HEK293 (cell line): ENCODE results near the gene COX5A.

Experiments
- BCL11A ChIP-seq: fragments of 450-650 bp; formaldehyde crosslinking; IDR thresholded peaks from 2 replicates; pipeline ENCODE4 v1.5.1; 2016; ENCODE audit warnings: low read depth, missing biosample characterization, missing genetic modification characterization
- GLI4 ChIP-seq: fragments of 450-650 bp; formaldehyde crosslinking; IDR thresholded peaks from 2 replicates; pipeline ENCODE4 v1.5.1; 2016; ENCODE audit warnings: missing biosample characterization, missing genetic modification characterization
- HOXA7 ChIP-seq: sonication (generic); formaldehyde crosslinking; IDR thresholded peaks from 2 replicates; pipeline ENCODE4 v1.8.1; 2022; ENCODE audit warnings: missing genetic modification reagents, borderline replicate concordance
- WT1 ChIP-seq: fragments of 450-650 bp; formaldehyde crosslinking; IDR thresholded peaks from 2 replicates; pipeline ENCODE4 v1.5.1; 2016; ENCODE audit warnings: missing biosample characterization, missing genetic modification characterization
- ZBTB1 ChIP-seq: fragments of 450-650 bp; formaldehyde crosslinking; IDR thresholded peaks from 2 replicates; pipeline ENCODE4 v1.5.1; 2016; ENCODE audit warnings: missing biosample characterization, missing genetic modification characterization
- ZBTB48 ChIP-seq: fragments of 450-650 bp; formaldehyde crosslinking; IDR thresholded peaks from 2 replicates; pipeline ENCODE4 v1.5.1; 2016; ENCODE audit warnings: missing biosample characterization, missing genetic modification characterization
- ZIC2 ChIP-seq: fragments of 450-650 bp; formaldehyde crosslinking; IDR thresholded peaks from 2 replicates; pipeline ENCODE4 v1.5.1; 2016; ENCODE audit warnings: missing biosample characterization, missing genetic modification characterization
- ZNF155 ChIP-seq: fragments of 450-650 bp; formaldehyde crosslinking; IDR thresholded peaks from 2 replicates; pipeline ENCODE4 v1.5.1; 2016; ENCODE audit warnings: missing biosample characterization, missing genetic modification characterization
- ZNF175 ChIP-seq: fragments of 450-650 bp; formaldehyde crosslinking; IDR thresholded peaks from 2 replicates; pipeline ENCODE4 v1.5.1; 2016; ENCODE audit warnings: missing biosample characterization, missing genetic modification characterization
- ZNF19 ChIP-seq: fragments of 450-650 bp; formaldehyde crosslinking; IDR thresholded peaks from 2 replicates; pipeline ENCODE4; 2016; ENCODE audit warnings: missing biosample characterization, missing genetic modification characterization, low read depth
- ZNF223 ChIP-seq: fragments of 450-650 bp; formaldehyde crosslinking; IDR thresholded peaks from 2 replicates; pipeline ENCODE4 v1.5.1; 2016; ENCODE audit warnings: missing biosample characterization, missing genetic modification characterization
- ZNF302 ChIP-seq: fragments of 450-650 bp; formaldehyde crosslinking; IDR thresholded peaks from 2 replicates; pipeline ENCODE4 v1.5.1; 2016; ENCODE audit warnings: missing biosample characterization, missing genetic modification characterization, low read depth
- ZNF354C ChIP-seq: fragments of 450-650 bp; formaldehyde crosslinking; IDR thresholded peaks from 2 replicates; pipeline ENCODE4 v1.5.1; 2016; ENCODE audit warnings: missing biosample characterization, missing genetic modification characterization, low read depth, borderline replicate concordance
- ZNF473 ChIP-seq: fragments of 450-650 bp; formaldehyde crosslinking; IDR thresholded peaks from 2 replicates; pipeline ENCODE4 v1.5.1; 2017; ENCODE audit warnings: missing biosample characterization, missing genetic modification characterization
- ZNF514 ChIP-seq: fragments of 450-650 bp; formaldehyde crosslinking; IDR thresholded peaks from 2 replicates; pipeline ENCODE4 v1.5.1; 2016; ENCODE audit warnings: missing biosample characterization, missing genetic modification characterization
- ZNF530 ChIP-seq: fragments of 450-650 bp; formaldehyde crosslinking; IDR thresholded peaks from 2 replicates; pipeline ENCODE4 v1.5.1; 2016; ENCODE audit warnings: low read depth, missing biosample characterization, missing genetic modification characterization
- ZNF785 ChIP-seq: fragments of 450-650 bp; formaldehyde crosslinking; IDR thresholded peaks from 2 replicates; pipeline ENCODE4 v1.5.1; 2016; ENCODE audit warnings: missing biosample characterization, missing genetic modification characterization
- ZNF791 ChIP-seq: fragments of 450-650 bp; formaldehyde crosslinking; IDR thresholded peaks from 2 replicates; pipeline ENCODE4 v1.5.1; 2016; ENCODE audit warnings: missing biosample characterization, missing genetic modification characterization
- ZNF843 ChIP-seq: fragments of 450-650 bp; formaldehyde crosslinking; IDR thresholded peaks from 2 replicates; pipeline ENCODE4 v1.5.1; 2016; ENCODE audit warnings: missing biosample characterization, missing genetic modification characterization
- TF ChIP-seq, protein P1 (sequence below): fragments of 450-650 bp; formaldehyde crosslinking; IDR thresholded peaks from 2 replicates; pipeline ENCODE4 v1.5.1; 2016; ENCODE audit warnings: missing biosample characterization, missing genetic modification characterization, borderline replicate concordance
- TF ChIP-seq, protein P2 (sequence below): fragments of 450-650 bp; formaldehyde crosslinking; IDR thresholded peaks from 2 replicates; pipeline ENCODE4 v1.5.1; 2016; ENCODE audit warnings: missing biosample characterization, missing genetic modification characterization
- TF ChIP-seq, protein P3 (sequence below): fragments of 450-650 bp; formaldehyde crosslinking; IDR thresholded peaks from 2 replicates; pipeline ENCODE4 v1.5.1; 2016; ENCODE audit warnings: missing biosample characterization, missing genetic modification characterization, borderline replicate concordance
- TF ChIP-seq, protein P4 (sequence below): fragments of 450-650 bp; formaldehyde crosslinking; IDR thresholded peaks from 2 replicates; pipeline ENCODE4 v1.5.1; 2016; ENCODE audit warnings: missing biosample characterization, missing genetic modification characterization
- TF ChIP-seq, protein P5 (sequence below): fragments of 450-650 bp; formaldehyde crosslinking; IDR thresholded peaks from 2 replicates; pipeline ENCODE4 v1.5.1; 2016; ENCODE audit warnings: missing biosample characterization, missing genetic modification characterization

COX5A gene

GRCh38 chr15:74937590-74938371, at the start of gene COX5A (continued):
- TF ChIP-seq, protein P1, sequence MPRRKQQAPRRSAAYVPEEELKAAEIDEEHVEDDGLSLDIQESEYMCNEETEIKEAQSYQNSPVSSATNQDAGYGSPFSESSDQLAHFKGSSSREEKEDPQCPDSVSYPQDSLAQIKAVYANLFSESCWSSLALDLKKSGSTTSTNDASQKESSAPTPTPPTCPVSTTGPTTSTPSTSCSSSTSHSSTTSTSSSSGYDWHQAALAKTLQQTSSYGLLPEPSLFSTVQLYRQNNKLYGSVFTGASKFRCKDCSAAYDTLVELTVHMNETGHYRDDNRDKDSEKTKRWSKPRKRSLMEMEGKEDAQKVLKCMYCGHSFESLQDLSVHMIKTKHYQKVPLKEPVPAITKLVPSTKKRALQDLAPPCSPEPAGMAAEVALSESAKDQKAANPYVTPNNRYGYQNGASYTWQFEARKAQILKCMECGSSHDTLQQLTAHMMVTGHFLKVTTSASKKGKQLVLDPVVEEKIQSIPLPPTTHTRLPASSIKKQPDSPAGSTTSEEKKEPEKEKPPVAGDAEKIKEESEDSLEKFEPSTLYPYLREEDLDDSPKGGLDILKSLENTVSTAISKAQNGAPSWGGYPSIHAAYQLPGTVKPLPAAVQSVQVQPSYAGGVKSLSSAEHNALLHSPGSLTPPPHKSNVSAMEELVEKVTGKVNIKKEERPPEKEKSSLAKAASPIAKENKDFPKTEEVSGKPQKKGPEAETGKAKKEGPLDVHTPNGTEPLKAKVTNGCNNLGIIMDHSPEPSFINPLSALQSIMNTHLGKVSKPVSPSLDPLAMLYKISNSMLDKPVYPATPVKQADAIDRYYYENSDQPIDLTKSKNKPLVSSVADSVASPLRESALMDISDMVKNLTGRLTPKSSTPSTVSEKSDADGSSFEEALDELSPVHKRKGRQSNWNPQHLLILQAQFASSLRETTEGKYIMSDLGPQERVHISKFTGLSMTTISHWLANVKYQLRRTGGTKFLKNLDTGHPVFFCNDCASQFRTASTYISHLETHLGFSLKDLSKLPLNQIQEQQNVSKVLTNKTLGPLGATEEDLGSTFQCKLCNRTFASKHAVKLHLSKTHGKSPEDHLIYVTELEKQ (tag by site-specific recombination), result no peak
- TF ChIP-seq, protein P2, sequence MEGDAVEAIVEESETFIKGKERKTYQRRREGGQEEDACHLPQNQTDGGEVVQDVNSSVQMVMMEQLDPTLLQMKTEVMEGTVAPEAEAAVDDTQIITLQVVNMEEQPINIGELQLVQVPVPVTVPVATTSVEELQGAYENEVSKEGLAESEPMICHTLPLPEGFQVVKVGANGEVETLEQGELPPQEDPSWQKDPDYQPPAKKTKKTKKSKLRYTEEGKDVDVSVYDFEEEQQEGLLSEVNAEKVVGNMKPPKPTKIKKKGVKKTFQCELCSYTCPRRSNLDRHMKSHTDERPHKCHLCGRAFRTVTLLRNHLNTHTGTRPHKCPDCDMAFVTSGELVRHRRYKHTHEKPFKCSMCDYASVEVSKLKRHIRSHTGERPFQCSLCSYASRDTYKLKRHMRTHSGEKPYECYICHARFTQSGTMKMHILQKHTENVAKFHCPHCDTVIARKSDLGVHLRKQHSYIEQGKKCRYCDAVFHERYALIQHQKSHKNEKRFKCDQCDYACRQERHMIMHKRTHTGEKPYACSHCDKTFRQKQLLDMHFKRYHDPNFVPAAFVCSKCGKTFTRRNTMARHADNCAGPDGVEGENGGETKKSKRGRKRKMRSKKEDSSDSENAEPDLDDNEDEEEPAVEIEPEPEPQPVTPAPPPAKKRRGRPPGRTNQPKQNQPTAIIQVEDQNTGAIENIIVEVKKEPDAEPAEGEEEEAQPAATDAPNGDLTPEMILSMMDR (tag by site-specific recombination), result peak; percentile 87
- TF ChIP-seq ZNF223 (tag by site-specific recombination) (peak; percentile 30; the same call in 1 of the 2 replicates), GLI4 (tag by site-specific recombination) (0 out of 2 replicates have a peak, but pooled peaks have one; percentile 70), ZNF155 (tag by site-specific recombination) (no peak), ZBTB48 (tag by site-specific recombination) (0 out of 2 replicates have a peak, but pooled peaks have one; percentile 75), WT1 (tag by site-specific recombination) (peak; percentile 10), HOXA7 (CRISPR knock-in tag) (no peak), ZNF19 (tag by site-specific recombination) (no peak), ZNF785 (tag by site-specific recombination) (no peak), ZNF843 (tag by site-specific recombination) (no peak; the same call in 1 of the 2 replicates), ZIC2 (tag by site-specific recombination) (peak; percentile 94), ZNF175 (no peak), ZNF791 (no peak), ZNF473 (tag by site-specific recombination) (no peak), ZNF302 (tag by site-specific recombination) (no peak), BCL11A (tag by site-specific recombination) (peak; percentile 78), ZBTB1 (tag by site-specific recombination) (peak; percentile 63; the same call in 1 of the 2 replicates), ZNF530 (tag by site-specific recombination) (no peak), ZNF514 (tag by site-specific recombination) (no peak), ZNF354C (tag by site-specific recombination) (no peak)
- TF ChIP-seq, protein P3, sequence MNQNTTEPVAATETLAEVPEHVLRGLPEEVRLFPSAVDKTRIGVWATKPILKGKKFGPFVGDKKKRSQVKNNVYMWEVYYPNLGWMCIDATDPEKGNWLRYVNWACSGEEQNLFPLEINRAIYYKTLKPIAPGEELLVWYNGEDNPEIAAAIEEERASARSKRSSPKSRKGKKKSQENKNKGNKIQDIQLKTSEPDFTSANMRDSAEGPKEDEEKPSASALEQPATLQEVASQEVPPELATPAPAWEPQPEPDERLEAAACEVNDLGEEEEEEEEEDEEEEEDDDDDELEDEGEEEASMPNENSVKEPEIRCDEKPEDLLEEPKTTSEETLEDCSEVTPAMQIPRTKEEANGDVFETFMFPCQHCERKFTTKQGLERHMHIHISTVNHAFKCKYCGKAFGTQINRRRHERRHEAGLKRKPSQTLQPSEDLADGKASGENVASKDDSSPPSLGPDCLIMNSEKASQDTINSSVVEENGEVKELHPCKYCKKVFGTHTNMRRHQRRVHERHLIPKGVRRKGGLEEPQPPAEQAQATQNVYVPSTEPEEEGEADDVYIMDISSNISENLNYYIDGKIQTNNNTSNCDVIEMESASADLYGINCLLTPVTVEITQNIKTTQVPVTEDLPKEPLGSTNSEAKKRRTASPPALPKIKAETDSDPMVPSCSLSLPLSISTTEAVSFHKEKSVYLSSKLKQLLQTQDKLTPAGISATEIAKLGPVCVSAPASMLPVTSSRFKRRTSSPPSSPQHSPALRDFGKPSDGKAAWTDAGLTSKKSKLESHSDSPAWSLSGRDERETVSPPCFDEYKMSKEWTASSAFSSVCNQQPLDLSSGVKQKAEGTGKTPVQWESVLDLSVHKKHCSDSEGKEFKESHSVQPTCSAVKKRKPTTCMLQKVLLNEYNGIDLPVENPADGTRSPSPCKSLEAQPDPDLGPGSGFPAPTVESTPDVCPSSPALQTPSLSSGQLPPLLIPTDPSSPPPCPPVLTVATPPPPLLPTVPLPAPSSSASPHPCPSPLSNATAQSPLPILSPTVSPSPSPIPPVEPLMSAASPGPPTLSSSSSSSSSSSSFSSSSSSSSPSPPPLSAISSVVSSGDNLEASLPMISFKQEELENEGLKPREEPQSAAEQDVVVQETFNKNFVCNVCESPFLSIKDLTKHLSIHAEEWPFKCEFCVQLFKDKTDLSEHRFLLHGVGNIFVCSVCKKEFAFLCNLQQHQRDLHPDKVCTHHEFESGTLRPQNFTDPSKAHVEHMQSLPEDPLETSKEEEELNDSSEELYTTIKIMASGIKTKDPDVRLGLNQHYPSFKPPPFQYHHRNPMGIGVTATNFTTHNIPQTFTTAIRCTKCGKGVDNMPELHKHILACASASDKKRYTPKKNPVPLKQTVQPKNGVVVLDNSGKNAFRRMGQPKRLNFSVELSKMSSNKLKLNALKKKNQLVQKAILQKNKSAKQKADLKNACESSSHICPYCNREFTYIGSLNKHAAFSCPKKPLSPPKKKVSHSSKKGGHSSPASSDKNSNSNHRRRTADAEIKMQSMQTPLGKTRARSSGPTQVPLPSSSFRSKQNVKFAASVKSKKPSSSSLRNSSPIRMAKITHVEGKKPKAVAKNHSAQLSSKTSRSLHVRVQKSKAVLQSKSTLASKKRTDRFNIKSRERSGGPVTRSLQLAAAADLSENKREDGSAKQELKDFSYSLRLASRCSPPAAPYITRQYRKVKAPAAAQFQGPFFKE (tag by site-specific recombination), result no peak
- TF ChIP-seq, protein P4, sequence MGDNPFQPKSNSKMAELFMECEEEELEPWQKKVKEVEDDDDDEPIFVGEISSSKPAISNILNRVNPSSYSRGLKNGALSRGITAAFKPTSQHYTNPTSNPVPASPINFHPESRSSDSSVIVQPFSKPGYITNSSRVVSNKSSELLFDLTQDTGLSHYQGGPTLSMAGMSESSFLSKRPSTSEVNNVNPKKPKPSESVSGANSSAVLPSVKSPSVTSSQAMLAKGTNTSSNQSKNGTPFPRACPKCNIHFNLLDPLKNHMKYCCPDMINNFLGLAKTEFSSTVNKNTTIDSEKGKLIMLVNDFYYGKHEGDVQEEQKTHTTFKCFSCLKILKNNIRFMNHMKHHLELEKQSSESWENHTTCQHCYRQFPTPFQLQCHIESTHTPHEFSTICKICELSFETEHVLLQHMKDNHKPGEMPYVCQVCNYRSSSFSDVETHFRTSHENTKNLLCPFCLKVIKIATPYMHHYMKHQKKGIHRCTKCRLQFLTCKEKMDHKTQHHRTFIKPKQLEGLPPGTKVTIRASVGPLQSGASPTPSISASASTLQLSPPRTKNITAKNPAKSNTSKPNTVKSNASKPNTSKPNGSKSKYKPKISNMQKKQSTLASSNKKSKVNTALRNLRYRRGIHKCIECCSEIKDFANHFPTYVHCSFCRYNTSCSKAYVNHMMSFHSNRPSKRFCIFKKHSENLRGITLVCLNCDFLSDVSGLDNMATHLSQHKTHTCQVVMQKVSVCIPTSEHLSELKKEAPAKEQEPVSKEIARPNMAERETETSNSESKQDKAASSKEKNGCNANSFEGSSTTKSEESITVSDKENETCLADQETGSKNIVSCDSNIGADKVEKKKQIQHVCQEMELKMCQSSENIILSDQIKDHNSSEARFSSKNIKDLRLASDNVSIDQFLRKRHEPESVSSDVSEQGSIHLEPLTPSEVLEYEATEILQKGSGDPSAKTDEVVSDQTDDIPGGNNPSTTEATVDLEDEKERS, result no peak
- TF ChIP-seq, protein P5, sequence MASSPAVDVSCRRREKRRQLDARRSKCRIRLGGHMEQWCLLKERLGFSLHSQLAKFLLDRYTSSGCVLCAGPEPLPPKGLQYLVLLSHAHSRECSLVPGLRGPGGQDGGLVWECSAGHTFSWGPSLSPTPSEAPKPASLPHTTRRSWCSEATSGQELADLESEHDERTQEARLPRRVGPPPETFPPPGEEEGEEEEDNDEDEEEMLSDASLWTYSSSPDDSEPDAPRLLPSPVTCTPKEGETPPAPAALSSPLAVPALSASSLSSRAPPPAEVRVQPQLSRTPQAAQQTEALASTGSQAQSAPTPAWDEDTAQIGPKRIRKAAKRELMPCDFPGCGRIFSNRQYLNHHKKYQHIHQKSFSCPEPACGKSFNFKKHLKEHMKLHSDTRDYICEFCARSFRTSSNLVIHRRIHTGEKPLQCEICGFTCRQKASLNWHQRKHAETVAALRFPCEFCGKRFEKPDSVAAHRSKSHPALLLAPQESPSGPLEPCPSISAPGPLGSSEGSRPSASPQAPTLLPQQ (tag by site-specific recombination), result peak; percentile 79
